ENCODE data around the gene DTNB. TPM values are rescaled to one million over a fixed set of nuclear protein-coding genes. Genes with fewer than 3 reads are reported as not detected.

The DTNB gene
- polyA plus RNA-seq, 1 donor from 2014 or later: 22.5 TPM

DNA sequence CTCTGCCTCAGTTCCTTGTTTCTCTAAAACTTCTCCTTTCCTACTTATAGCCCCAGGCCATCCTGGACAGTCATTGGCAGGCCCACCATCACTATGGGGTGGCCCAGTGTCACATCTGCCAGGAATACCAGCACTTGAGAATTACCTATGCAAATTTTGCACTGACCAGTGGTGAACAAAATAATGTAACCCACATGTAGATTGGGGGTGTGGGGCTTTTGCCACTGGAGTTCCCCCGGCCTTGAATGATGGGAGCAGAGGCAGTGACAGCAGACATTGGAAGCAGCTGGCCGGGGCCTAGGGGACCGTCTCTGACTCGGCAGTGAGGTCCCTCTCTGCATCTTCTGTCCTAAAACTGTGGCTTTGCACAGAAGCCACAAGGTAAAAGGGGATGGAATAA lies 306.7 kb downstream of the DTNB start:
- H3K36me3 ChIP-seq (ENCODE audit: insufficient read depth, low read length): no peaks in the 10 kb centered on the region
- H3K9me3 ChIP-seq (ENCODE audit: low read length): no peaks in the 10 kb centered on the region
- TF ChIP-seq POLR2AphosphoS5 (IDR thresholded peaks at IDR 0.05) (no peak), MXI1 (conservative IDR thresholded peaks at IDR 0.05; ENCODE audit: poor library complexity, severe bottlenecking) (no peak), EP300 (conservative IDR thresholded peaks at IDR 0.05; ENCODE audit: poor library complexity, severe bottlenecking) (no peak), EZH2 (IDR thresholded peaks at IDR 0.05; ENCODE audit: borderline replicate concordance, insufficient read depth, low read length, poor library complexity, severe bottlenecking) (no peak), TAF1 (IDR thresholded peaks at IDR 0.05; ENCODE audit: low read depth) (no peak), RAD21 (conservative IDR thresholded peaks at IDR 0.05) (no peak), SMC3 (conservative IDR thresholded peaks at IDR 0.05; ENCODE audit: poor library complexity) (no peak)
- TF ChIP-seq, protein P1, sequence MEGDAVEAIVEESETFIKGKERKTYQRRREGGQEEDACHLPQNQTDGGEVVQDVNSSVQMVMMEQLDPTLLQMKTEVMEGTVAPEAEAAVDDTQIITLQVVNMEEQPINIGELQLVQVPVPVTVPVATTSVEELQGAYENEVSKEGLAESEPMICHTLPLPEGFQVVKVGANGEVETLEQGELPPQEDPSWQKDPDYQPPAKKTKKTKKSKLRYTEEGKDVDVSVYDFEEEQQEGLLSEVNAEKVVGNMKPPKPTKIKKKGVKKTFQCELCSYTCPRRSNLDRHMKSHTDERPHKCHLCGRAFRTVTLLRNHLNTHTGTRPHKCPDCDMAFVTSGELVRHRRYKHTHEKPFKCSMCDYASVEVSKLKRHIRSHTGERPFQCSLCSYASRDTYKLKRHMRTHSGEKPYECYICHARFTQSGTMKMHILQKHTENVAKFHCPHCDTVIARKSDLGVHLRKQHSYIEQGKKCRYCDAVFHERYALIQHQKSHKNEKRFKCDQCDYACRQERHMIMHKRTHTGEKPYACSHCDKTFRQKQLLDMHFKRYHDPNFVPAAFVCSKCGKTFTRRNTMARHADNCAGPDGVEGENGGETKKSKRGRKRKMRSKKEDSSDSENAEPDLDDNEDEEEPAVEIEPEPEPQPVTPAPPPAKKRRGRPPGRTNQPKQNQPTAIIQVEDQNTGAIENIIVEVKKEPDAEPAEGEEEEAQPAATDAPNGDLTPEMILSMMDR (IDR thresholded peaks at IDR 0.05; ENCODE audit: poor library complexity, severe bottlenecking): no peak
- TF ChIP-seq, protein P2, sequence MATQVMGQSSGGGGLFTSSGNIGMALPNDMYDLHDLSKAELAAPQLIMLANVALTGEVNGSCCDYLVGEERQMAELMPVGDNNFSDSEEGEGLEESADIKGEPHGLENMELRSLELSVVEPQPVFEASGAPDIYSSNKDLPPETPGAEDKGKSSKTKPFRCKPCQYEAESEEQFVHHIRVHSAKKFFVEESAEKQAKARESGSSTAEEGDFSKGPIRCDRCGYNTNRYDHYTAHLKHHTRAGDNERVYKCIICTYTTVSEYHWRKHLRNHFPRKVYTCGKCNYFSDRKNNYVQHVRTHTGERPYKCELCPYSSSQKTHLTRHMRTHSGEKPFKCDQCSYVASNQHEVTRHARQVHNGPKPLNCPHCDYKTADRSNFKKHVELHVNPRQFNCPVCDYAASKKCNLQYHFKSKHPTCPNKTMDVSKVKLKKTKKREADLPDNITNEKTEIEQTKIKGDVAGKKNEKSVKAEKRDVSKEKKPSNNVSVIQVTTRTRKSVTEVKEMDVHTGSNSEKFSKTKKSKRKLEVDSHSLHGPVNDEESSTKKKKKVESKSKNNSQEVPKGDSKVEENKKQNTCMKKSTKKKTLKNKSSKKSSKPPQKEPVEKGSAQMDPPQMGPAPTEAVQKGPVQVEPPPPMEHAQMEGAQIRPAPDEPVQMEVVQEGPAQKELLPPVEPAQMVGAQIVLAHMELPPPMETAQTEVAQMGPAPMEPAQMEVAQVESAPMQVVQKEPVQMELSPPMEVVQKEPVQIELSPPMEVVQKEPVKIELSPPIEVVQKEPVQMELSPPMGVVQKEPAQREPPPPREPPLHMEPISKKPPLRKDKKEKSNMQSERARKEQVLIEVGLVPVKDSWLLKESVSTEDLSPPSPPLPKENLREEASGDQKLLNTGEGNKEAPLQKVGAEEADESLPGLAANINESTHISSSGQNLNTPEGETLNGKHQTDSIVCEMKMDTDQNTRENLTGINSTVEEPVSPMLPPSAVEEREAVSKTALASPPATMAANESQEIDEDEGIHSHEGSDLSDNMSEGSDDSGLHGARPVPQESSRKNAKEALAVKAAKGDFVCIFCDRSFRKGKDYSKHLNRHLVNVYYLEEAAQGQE (IDR thresholded peaks at IDR 0.05; ENCODE audit: borderline replicate concordance): no peak
- no peaks in the 10 kb centered on the region for H3K9me2 ChIP-seq (ENCODE audit: insufficient read depth, low read length)
- H3K4me2 ChIP-seq (ENCODE audit: low read length): no peak overlapping the region
- H3K27ac ChIP-seq (ENCODE audit: low read length): no peak overlapping the region
- H3K79me2 ChIP-seq (replicated peaks; ENCODE audit: insufficient read depth, low read length): no peaks in the 10 kb centered on the region
- H4K20me1 ChIP-seq (ENCODE audit: insufficient read depth): no peaks in the 10 kb centered on the region
- H2AFZ ChIP-seq (ENCODE audit: low read depth, low read length): no peak overlapping the region
- H3K27me3 ChIP-seq (ENCODE audit: insufficient read depth, low read depth, low read length): no peaks in the 10 kb centered on the region
- H3F3A ChIP-seq (ENCODE audit: insufficient read depth, low read length, poor library complexity, severe bottlenecking): no peaks in the 10 kb centered on the region
- H3K4me3 ChIP-seq (ENCODE audit: low read length): no peak overlapping the region
- H3K9ac ChIP-seq (ENCODE audit: low read length): no peak overlapping the region

DNA sequence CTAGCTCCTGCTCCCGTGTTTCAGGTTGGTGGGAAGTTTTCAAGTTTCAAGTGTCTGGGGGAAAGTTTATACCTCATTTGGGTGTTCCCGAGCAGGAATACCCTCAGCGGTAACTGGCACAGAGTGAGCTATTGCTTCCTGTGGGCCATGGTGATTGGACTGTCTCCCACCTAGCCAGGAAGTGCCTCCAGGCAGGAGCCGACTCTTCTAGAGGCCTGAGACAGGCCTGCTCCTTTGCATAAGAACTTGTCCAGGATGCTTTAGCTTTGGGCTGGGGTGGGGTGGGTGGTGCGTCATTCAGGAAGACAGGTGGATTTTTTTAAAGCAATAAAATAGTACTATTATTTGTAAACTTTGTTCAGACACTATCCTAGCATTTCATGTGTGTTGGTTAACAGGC lies 308.1 kb downstream of the DTNB start:
- Histone ChIP-seq H4K20me1 (ENCODE audit: insufficient read depth) (no peaks in the 10 kb centered on the region), H3K27me3 (ENCODE audit: insufficient read depth, low read depth, low read length) (no peaks in the 10 kb centered on the region), H3F3A (ENCODE audit: insufficient read depth, low read length, poor library complexity, severe bottlenecking) (no peaks in the 10 kb centered on the region), H3K79me2 (replicated peaks; ENCODE audit: insufficient read depth, low read length) (no peaks in the 10 kb centered on the region), H3K9ac (ENCODE audit: low read length) (no peak overlapping the region), H3K9me2 (ENCODE audit: insufficient read depth, low read length) (no peaks in the 10 kb centered on the region), H3K9me3 (ENCODE audit: low read length) (no peaks in the 10 kb centered on the region), H3K27ac (ENCODE audit: low read length) (no peak overlapping the region), H3K4me3 (ENCODE audit: low read length) (no peak overlapping the region), H3K36me3 (ENCODE audit: insufficient read depth, low read length) (no peaks in the 10 kb centered on the region), H2AFZ (ENCODE audit: low read depth, low read length) (no peak overlapping the region), H3K4me2 (ENCODE audit: low read length) (no peak overlapping the region)
- TF ChIP-seq MXI1 (conservative IDR thresholded peaks at IDR 0.05; ENCODE audit: poor library complexity, severe bottlenecking): no peak
- TF ChIP-seq EP300 (conservative IDR thresholded peaks at IDR 0.05; ENCODE audit: poor library complexity, severe bottlenecking): no peak
- TF ChIP-seq TAF1 (IDR thresholded peaks at IDR 0.05; ENCODE audit: low read depth): no peak
- TF ChIP-seq, protein P2 (IDR thresholded peaks at IDR 0.05; ENCODE audit: borderline replicate concordance): no peak
- no peak for TF ChIP-seq SMC3 (conservative IDR thresholded peaks at IDR 0.05; ENCODE audit: poor library complexity)
- TF ChIP-seq, protein P1 (IDR thresholded peaks at IDR 0.05; ENCODE audit: poor library complexity, severe bottlenecking): no peak
- no peak for TF ChIP-seq POLR2AphosphoS5 (IDR thresholded peaks at IDR 0.05)
- TF ChIP-seq EZH2 (IDR thresholded peaks at IDR 0.05; ENCODE audit: borderline replicate concordance, insufficient read depth, low read length, poor library complexity, severe bottlenecking): no peak
- TF ChIP-seq RAD21 (conservative IDR thresholded peaks at IDR 0.05): no peak
